Stimulated activated CD4-positive, alpha-beta T cell treated with anti-CD3 and anti-CD28 coated beads, Interleukin-4, amount 100 ng/mL, for 1 hour (primary cell): Measurements from ENCODE around the gene ERICH2.
A peak's percentile ranks its signal among the peaks of the same experiment; 100 is the strongest.

ENCODE experiments used
- DNase-seq: peaks from one replicate; pipeline ENCODE4 v3.0.0-alpha.2; 2020

ERICH2 gene

DNA sequence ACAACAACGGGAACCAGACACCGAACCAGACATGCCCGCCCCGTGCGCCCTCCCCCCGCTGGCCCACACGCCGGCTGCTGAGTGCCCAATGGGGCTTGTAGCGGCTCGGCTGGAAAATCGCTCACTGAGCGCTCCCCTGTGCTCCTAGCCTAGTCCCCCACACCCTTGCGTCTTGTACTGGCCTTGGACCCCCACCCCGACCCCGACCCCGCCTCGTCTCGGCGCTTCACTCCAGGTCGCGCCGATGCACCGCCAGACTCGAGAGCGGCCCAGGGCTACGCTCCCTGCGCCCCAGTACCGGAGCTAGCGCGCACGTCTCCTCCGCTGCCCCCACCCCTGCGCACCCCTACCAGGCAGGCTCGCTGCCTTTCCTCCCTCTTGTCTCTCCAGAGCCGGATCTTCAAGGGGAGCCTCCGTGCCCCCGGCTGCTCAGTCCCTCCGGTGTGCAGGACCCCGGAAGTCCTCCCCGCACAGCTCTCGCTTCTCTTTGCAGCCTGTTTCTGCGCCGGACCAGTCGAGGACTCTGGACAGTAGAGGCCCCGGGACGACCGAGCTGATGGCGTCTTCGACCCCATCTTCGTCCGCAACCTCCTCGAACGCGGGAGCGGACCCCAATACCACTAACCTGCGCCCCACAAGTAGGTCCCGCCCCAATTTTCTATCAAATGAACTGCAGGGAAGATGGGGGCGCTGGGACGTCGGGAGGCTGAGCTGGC, 48.0 kb downstream of the ERICH2 start:
- DNase-seq, result peak; percentile 19

DNA sequence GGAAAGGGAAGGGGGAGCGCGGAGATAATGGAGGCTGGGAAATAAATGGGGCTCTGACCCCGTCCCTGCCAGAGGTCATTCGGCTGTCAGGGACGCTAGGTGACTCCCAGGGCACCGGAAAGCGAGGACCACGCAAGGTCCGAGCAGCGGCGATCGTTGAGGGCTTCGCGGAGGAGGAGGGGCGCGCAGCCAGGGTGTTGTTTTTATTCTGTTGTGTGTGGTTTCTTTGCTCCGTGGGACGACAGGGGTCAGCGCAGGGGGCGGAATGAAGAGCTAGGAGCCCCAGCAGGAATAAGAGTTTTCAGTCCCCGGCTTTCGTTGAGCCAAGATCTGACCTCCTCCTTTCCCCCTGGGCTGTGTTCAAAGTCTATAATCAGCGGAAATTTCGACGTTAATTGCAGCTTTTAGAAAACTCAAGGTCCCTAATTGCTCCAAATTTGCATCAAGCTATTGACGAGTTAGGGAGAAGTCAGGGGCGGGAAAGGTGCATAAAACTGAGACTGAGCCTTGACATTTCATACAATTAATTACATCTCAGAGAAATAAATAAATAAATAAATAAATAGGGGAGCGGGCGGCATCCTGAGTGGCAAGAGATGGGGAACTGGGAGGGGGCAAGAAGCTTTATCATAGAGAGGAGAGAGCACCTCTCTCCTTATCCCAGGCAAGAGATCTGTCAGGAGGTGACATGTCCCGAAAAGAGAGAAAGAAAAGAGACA, 48.7 kb downstream of the ERICH2 start:
- no peak for DNase-seq

DNA sequence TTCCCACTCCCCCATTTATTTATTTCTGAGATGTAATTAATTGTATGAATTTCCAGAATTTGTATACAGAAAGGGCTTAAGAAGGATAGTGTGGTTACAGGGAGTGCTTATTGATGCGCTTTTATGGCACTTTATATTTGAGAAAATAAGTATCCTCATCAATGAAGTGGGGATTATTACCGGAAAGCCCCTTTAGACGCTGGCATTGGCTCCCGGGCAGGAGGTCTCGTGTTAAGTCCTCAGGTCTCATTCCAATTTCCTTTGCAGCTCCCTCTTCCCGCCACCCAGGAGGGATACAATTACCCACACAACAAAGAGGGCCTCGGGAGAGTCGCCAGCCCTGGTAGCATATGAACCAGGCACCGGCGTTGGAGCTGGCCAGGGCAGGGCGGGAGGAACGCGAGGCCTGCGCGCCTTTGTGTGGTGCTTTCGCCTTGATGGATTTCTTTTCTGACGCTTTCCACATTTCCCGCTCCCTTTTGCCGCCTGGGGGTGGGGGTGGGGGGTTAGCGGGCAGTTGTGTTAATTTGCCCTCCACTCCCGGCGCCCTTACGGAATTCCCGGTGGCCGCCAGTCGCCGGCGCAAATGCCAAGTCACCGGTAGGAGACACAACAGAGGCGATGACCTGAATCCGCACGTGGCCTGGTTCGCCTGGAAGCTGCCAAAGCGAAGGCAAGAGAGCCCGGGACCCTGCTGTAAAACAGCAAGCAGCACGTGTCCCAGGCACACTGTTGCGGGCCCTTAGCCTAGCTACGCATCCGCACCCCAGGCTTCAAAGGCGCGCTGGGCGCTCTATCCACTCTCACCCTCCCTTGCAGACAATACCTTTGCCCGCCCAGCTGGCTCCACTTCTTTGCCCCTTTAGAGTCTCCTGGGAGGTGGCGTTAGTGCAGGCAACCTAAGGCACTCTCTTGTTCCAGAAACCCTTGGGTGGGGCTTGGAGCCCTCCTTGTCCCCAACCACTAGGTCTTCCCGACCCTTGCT, 49.8 kb downstream of the ERICH2 start:
- peak; percentile 12 for DNase-seq

DNA sequence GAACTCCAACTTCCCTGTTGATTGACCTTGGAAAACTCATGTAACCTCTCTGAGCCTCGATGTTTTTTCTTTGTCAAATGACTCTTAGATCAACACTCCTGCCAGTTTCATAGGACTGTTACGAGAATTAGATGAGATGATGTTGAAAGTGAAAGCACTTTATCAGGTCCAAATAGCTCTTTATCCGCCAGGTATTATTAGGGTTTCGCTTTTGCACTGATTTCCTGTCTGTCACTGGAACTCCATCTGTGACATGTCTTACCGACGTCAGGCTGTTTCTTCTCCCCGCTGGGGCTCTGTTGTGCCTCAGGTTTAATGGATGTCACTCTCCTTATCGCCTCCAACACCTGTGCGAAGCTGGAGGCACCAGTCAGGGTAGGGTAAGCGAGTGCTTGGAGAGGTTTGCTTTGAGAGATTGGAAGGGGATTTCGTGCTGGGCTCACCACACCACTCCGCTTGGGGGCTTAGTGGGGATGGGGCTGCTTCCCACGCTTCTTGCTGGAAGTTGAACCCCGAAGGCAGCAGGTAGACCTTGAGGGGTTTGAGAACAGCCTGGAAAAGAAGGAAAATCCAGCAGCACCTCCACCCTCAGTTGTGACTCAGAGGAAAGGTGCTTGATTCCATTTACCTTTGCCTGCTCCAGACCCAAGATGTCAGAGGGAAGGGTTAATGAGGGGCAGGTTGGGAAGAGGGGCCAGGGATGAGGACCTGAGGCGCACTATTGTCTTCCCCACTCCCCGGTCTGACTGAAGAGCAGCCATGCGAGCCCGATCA, 50.8 kb downstream of the ERICH2 start:
- DNase-seq, result no peak

DNA sequence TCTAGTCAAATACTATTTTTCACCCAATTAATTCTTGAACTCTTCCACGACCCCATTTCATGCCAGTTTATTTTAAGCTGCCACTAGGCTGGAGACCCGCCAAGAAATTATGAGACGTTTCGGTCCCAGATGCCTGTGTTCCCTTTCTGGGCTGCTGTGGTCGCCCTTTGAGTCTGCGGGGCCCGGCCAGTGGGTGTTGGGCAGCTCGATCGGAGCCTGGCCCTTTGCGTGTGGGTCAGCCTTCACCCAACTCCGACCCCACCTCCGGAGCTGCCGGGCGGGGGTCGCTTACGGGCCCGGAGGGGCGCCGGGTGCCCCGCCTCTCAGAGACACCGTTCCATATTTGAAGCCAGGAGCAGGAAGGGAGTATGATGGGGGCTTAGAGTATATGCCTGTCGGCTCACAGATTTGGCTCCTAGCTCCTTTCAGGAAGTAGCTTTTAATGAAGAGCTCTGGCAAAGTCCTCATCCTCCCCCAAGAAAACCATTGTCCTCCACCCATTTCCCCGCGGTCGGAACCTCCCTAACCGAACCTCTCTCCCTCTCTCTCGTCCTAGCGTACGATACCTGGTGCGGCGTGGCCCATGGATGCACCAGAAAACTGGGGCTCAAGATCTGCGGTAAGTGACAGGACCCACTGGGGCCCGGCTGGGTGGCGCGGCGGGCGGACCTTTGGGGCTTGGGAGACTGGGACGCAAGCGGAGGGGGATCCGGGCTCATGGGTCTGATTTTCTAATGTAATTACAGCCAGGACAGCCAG, 51.5 kb downstream of the ERICH2 start:
- no peak for DNase-seq

DNA sequence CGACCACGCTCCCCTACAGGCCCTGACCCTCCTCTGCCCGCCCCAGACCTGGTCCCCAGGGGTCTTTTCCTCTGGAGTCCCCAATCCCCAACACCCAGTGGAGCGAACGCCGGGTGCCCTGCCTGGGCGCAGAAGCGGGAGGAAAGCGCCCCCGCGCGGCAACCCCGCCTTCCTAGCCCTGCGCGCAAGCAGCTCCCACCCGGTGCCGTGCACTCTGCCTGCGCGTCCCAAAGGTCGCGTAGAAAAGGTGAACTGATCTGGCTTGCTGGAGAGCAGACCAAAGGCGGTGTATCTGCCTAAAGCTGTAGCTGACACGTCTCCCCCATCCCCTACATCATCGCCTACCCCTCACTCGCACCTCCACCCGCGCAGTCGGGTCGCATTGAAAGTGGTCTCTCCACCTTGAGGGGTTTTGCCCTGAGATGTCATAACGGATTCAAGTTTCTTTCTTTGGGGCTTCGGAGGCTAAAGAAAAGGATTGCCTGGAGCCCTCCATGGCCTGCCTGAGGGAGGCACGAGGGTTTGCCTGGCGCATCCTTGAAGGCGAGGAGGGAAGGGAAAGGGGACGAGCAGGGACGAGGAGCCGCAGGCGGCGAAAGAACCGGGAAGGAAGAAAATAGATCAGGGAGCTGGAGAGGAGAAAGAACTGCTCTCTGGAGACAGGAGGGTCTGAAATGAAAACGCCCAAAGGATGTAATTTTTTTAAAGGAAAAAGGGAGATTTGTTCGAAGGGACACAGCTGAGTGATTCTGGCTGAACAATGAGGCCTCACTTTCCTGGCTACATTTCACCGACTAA, 52.3 kb downstream of the ERICH2 start:
- peak; percentile 53 for DNase-seq

DNA sequence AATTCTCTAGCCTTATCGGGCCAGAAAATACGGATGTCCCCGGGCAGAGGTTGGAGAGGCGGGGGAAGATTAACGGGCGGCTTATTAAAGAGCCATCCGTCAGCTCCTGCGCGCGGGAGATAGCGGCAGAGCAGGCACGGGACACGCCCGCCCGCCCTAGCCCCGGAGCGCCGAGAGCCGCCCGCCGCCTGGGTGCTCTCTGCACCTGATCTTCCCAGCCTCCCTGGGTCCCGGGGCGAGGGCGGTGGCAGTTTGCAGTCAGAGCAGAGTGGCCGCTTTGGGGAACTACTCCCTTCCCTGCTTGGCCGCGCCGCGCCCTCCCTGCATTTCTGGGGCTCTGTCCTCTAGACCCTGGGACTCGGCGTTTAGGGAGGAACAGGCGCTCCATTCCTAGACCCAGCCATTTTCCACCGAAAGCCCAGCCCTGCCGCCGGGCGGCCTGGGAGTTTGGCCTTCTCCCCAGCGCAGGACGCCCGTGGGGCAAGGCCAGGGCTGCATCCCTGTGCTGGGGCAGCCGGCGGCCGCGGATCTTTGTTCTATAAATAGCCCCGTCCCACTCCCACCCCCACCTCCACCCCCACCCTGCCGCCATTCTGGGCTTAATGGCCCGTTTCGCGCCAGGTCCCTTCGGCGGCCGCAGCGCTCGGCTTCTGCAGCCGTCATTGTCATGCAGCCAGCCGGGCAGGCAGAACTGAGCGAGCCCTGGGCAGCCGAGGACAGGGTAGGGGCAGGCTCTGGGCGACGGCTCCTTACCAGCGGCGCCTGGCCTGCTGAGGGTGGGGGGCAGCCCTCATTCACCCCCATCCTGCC, 53.1 kb downstream of the ERICH2 start:
- peak; percentile 27 for DNase-seq

DNA sequence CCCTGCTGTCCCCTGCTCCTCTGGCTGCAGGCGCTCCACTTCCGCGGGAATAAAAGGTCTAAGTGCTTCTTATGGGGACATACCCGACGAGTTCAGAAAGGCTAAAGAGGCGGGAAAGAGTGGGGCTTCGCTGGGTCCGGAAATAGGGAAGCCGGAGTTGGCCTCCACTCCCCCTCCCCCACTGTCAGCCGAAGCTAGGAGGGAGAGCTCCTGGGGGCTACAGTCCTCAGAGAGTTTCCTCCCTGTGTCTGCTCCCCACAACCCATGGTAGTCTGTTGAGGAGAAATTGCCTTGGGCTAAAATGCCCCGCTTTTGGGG, 53.7 kb downstream of the ERICH2 start:
- no peak for DNase-seq

DNA sequence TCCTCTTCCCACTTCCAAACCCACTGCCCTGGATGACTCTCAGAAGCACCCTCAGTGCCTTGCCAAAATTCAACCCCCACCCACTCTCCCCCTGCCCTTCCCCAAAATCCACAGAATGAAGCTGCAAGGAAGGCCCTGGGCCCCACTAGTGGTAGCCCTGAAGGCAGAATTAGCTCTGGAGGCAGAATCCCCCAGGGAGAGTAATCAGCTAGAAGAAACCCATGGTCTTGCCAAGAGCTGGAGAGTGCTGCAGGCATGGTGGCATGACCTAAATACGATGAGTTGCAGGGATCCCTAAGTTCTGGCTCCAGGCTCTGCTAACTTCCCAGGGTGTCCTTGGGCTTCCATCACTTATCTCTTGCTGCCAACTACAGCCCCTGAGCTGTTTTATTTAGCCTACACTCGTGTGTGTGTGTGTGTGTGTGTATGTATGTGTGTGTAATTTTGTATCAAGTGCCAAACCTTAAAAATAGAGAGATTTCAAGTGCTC, 54.4 kb downstream of the ERICH2 start:
- DNase-seq, result no peak

DNA sequence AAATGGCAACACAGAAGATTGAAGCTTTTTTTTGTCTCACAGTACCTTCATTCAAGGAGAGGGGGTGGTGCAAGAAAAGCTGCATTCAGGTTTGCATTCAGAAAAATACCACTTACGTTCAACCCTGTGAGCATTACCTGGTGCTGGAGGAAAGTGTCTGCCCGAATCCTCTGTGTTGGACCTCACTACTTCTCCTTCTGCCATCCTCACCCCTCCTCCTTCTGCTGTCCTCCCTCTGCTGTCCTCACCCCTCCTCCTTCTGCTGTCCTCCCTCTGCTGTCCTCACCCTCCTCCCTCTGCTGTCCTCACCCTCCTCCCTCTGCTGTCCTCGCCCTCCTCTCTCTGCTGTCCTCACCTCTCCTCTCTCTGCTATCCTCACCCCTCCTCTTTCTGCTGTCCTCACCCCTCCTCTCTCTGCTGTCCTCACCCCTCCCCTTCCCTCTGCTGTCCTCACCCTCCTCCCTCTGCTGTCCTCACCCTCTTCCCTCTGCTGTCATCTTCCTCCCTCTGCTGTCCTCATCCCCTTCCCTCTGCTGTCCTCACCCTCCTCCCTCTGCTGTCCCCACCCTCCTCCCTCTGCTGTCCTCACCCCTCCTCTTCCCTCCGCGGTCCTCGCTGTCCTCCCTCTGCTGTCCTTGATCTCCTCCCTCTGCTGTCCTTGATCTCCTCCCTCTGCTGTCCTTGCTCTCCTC, 57.8 kb downstream of the ERICH2 start:
- DNase-seq, result no peak

DNA sequence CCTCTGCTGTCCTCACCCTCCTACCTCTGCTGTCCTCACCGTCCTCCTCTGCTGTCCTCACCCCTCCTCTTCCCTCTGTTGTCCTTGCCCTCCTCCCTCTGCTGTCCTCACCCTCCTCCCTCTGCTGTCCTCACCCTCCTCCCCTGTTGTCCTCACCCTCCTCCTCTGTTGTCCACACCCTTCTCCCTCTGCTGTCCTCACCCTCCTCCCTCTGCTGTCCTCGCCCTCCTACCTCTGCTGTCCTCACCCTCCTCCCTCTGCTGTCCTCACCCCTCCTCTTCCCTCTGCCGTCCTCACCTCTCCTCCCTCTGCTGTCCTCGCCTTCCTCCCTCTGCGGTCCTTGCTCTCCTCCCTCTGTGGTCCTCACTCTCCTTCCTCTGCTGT, 58.3 kb downstream of the ERICH2 start:
- no peak for DNase-seq

DNA sequence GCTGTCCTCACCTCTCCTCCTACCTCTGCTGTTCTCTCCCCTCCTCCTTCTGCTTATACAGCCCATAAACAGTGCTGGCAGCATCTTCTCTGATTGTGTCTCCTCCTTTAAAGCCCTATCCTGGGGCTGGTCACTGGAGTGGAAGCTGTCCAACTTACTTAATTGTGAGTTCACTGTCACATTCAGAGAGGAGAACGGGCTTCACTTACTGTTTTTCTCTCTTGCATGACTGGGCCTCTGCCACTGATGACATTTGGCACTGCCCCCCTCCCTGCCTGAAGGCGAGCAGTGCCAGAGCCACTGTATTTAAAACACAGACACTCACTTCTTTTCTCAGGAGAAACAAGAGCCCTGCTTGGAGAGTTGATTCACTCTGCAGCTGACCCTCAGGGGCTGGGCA, 58.9 kb downstream of the ERICH2 start:
- no peak for DNase-seq

DNA sequence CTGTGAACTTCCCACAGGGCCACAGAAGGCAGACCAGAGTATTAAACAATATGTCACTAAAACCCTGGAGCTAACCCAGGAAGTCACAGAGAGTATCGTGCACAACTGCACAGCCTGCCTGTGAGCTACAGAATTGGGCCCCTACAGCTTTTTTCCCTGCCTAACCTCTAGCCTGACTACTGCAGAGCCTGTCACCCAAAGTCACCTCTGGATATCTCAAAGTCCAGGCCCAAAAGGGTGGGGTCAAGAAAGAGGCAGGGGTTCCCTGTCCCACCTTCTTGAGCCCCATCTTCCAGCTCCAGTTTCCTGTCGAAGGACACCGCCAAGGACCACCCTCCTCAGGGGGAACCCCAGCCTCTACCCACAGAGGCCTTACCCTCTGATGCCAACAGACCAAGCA, 60.0 kb downstream of the ERICH2 start:
- no peak for DNase-seq

DNA sequence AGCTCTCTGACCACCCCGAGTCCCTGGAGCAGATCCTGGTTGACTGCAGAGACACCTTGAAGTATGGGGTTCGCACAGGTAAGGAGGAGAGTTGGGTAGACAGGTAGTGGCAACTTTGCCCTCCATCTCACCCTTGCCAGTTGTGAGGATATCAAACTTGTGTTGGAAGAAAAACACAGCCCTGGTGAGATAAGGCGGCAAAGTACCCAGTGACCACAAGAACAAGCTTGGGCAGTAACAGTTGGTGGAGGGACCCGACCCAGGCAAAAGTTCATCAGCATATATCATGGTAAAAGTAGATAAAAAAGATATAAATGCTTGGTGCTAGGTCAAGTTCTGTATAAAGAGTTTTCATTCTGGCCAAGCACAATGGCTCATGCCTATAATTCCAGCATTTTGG, 60.9 kb downstream of the ERICH2 start:
- DNase-seq, result no peak

DNA sequence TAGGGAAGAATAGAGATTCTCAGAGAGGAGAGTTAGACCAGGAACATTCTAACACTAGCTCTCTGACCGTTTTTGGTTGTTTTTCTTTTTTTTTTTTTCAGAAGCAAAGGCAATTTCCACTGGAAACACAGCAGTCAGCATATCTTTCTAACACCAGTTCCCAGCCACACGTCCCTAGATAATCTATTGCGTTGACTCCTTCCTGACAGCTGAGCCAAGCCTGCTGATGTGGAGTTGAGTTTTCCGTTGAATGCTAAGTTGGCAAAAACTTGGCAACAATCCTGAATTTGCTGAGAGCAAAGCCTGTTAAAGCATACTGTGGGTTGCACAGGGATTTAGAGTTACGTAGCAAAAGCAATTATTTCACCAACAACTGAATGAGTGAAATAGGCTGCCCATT, 65.8 kb downstream of the ERICH2 start:
- DNase-seq, result no peak

DNA sequence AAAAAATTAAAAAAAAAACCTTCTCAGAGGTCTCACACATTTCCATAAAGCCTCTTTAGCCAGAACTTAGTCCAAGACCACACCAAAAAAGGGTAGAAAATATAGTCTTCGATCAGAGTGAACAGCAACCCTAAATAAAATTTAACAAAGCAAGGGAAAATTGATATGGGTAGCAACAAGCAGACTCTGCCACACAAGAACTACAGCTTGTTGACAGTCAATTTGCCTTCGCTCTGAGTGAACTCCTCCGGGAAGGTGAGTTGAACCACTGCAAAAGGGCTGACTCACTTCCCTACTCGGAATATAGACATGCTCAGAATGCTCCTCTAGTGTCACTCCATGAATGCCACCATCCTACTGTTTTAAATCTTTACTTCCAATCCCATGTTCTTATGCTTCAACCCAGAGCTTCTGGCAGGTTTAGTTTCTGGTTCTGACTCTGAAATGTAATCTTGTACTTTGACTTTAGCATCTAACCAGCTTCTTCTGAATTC, 70.6 kb downstream of the ERICH2 start:
- DNase-seq, result no peak

DNA sequence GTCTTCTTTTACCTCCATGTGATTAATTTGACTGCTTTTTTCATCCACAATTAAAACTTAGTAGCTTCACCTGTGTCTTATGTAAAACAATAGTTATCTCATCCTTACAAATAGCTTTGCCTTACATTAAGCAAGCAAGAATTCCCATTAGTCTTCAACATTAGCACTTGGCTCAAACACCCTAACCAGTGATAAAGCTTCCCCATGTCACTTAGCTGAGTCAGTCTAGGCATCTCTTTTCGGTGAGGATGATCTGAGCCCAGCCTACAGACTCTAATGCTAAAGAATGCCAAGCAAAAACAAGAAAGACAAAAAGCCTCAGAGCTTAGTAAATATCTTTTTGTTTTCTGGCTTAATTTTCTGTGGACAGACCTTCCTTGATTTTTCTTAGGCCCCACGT, 72.6 kb downstream of the ERICH2 start:
- no peak for DNase-seq

DNA sequence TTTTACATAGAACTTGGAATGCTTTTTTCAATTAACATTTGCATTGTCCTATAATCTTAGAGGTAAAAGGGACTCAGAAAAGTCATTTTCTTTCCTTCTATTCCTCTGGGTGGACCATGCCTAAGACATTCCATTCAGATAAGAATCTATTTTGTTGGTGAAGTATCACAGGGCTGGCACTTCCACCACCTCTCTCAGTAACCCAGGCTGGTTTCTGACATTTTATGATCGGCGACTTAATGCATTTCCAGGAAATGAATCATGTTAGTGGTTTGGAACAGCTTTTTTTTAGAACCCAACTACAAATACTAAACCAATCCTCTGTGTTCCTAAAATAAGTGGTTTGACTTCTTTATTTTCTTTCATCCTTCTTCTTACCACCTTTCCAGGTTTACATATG, 73.5 kb downstream of the ERICH2 start:
- no peak for DNase-seq

DNA sequence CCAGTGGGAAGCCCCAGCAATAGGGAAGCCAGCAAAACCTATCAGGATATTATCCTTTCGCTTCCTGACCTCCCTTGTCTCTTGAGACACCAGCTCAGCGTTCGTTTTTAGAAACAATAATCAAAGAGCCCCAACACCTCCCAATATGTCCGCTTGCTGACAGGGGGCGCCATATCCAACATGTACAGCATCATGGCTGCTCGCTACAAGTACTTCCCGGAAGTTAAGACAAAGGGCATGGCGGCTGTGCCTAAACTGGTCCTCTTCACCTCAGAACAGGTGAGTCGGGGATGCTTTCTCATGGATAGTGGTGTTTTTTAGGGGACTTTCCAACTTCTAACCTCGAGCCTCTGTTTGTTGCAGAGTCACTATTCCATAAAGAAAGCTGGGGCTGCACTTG, 75.2 kb downstream of the ERICH2 start:
- peak; percentile 23 for DNase-seq
